GM12865 (cell line): ENCODE measurements around the gene TNFAIP3.

Experiments used
- DNase-seq: peaks from one replicate; pipeline ENCODE4 v3.0.0; 2010; ENCODE audit warnings: low read depth
- H3K4me3 ChIP-seq: 2 replicates; pipeline ENCODE4 v1.5.1; 2011; ENCODE audit warnings: mild to moderate bottlenecking, low read depth, low read length, control low read depth
- CTCF ChIP-seq: IDR thresholded peaks from 2 replicates; pipeline ENCODE4 v1.5.1; 2011; ENCODE audit warnings: low read length, control low read depth, low read depth, inconsistent platforms; ENCODE audit not compliant: insufficient read depth; ENCODE audit errors: missing control alignments

Gene TNFAIP3

DNA sequence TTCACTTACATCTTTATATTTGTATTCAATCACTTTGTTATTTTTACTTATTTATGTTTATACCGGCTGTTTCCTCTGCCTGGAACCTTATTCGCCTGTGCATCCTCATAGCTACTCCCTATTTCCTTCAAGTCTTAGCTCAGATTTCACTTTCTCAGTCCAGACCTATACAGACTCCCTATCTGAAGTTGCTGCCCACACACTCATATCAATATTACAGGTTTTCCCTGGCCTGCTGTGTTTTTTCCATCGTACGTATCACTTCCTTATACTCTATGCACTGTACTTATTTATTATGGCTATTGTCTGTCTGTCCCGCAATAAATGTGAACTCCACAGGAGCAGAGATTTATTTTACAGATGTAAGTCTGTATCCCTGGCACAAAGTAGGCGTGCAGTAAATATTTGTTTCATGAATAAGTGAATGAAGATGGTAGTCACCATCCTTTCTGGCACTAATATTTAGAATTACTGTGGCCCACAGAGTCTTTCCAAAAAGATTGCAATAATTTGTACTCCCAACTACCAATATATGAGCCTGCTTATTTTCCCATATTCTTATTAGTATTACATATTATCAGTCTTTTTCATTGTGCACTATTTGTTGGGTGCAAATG, 64.9 kb downstream of the TNFAIP3 start:
- no peak overlapping the region for H3K4me3 ChIP-seq
- no peak for DNase-seq

More for the DNA sequence above, 64.9 kb downstream of the TNFAIP3 start:
- no peak for TF ChIP-seq CTCF
